Fibroblast of pulmonary artery (primary cell): ENCODE measurements around the gene SUN5.

Experiments
- DNase-seq: peaks from one replicate; pipeline ENCODE4 v3.0.0-alpha.2; 2010; ENCODE audit warnings: low read depth
- H3K4me3 ChIP-seq: replicated peaks from 2 replicates; pipeline ENCODE4 v1.5.1; 2011; ENCODE audit warnings: low read depth, mild to moderate bottlenecking, control low read depth, low read length, moderate library complexity
- TF ChIP-seq, protein P1 (sequence below): IDR thresholded peaks from 2 replicates; pipeline ENCODE4 v1.5.1; 2011; ENCODE audit warnings: mild to moderate bottlenecking, control low read depth, low read length, inconsistent platforms; ENCODE audit errors: missing control alignments

Gene SUN5

DNA sequence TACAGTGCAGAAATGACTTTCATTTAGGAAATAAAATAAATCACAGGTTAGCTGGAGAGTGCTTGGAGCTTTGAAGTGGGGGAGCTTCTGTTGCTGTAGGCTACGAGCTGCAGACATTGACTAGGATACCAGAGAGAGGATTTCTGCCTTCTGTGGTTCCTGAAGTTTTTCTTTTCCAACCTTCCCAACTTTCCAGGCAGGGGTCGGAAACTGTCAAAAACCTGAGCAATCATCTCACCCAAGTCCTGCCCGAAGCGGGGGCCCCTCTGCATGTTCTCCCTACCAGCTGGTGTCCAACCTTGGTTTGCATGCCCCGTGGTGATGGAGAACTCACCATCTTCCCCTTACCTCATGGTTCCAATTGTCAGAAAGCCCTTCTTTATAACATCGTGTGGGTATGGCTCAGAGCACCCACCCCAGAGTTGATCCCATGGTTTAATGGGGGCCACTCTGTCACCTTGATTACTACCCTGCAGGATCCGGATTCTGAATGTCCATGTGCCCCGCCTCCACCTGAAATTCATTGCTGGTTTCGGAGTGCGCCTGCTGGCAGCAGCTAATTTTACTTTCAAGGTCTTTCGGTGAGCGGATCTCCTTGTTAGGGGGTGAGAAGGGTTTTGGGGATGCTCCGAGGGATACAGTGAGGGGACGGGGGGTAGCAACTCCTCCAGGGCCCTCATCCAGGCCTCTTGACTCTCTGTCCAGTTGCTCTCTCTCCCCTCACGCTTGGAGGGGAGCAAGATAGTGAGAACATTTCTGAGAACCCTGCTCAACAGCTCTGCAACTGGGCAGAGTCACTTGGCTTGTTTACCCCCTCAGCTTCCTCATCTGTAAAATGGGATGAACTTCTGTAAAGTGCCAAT lies 8.3 kb upstream of the SUN5 start:
- H3K4me3 ChIP-seq: no peak overlapping the region
- DNase-seq: no peak
- TF ChIP-seq, protein P1, sequence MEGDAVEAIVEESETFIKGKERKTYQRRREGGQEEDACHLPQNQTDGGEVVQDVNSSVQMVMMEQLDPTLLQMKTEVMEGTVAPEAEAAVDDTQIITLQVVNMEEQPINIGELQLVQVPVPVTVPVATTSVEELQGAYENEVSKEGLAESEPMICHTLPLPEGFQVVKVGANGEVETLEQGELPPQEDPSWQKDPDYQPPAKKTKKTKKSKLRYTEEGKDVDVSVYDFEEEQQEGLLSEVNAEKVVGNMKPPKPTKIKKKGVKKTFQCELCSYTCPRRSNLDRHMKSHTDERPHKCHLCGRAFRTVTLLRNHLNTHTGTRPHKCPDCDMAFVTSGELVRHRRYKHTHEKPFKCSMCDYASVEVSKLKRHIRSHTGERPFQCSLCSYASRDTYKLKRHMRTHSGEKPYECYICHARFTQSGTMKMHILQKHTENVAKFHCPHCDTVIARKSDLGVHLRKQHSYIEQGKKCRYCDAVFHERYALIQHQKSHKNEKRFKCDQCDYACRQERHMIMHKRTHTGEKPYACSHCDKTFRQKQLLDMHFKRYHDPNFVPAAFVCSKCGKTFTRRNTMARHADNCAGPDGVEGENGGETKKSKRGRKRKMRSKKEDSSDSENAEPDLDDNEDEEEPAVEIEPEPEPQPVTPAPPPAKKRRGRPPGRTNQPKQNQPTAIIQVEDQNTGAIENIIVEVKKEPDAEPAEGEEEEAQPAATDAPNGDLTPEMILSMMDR: no peak

DNA sequence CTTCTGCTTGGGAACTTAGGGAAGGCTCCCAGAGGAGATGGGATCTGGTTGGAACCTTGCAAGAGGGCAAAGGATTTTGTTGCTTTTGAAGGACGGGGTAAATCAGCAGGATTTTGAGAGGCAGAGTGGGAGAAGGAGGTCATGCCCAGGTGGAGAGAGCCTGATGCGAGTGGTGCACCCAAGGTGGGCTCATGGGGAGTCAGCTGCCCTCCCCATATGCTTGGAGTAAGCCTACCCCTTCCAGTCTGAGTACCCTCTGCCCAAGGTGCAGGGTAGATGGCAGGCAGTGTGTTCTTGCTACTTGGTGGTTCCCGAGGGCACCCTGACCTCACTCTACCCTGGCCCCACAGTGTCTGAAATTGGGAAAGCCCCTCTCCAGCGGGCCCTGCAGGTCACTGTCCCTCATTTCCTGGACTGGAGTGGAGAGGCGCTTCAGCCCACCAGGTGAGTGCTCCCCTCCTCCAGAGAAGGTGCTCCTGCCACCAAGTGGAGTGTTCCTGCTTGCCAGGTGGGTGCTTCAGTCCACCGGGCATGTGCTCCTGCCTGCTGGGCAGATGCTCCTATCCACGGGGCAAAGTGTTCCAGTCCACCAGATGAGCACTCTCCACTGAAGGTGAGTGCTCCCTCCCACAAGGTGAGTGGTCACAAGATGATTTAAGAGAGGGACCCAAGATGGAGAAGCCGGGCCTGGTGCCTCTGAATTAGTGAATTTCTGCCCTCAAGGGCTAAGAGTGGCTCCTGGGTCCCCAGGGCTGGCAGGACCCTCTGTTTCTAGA lies 6.6 kb upstream of the SUN5 start:
- H3K4me3 ChIP-seq: no peak overlapping the region
- no peak for DNase-seq
- TF ChIP-seq, protein P1: no peak

GRCh38 chr20:33010133-33010504 lies 5.9 kb upstream of the SUN5 start:
- TF ChIP-seq, protein P1: no peak
- DNase-seq: no peak
- H3K4me3 ChIP-seq: no peak overlapping the region

DNA sequence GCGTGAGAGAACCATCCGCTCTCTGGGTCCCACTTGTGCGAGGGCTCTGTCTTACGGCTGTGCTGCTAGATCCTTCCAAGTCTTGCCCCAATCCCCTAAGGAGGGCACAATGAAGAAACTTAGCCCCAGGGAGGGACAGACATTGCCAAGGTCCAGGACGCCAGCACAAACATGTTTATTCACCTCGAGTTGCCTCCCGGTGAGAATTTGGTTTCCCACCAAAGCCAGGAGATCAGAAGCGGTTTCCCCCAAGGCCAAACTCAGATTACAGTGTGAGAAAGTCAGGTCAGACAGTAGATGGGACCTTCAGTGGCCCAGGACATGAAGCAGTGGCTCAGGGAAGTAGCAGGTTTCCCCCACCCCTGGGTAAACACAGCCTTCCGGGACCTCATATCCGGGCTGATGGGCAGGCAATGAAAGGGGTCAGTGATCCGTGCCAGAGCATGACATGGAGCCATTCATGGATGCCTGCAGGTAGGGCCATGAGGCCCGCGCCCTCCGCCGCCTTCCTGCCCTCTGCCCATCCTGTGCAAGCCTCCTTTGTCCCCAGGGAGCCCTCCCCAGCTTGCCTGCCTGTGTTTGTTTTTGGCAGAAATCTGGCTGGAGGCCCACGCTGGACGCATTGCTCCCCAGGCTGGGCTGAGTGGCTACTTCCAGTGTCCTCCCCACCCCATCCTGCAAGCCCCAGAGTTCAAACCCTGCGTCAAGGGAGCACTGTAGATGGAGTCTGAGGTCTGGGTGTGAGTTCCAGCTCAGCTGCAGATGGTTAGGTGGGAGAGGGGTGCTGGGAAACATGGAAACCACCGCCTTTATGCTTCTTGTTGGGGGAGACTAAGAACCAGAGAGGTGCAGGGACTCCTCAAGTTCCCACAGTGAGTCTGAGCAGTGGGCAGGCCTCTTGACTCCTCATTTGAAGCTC lies 5.2 kb upstream of the SUN5 start:
- no peak overlapping the region for H3K4me3 ChIP-seq
- no peak for DNase-seq
- TF ChIP-seq, protein P1: no peak

GRCh38 chr20:33008336-33009213 lies 4.3 kb upstream of the SUN5 start:
- TF ChIP-seq, protein P1: no peak
- no peak overlapping the region for H3K4me3 ChIP-seq
- no peak for DNase-seq
